IPS DF 4.7 (cell line): ENCODE results near the gene EML6.
"Not testable (repeated sequence)": the region's sequence is repeated elsewhere in the genome, so short reads cannot be mapped to it uniquely, and the experiment has no call there.

Source experiments
- DNase-seq: peaks from one replicate; pipeline ENCODE4 v3.0.0-alpha.2; 2013; ENCODE audit warnings: low spot score; ENCODE audit errors: extremely low read depth

The EML6 gene

DNA sequence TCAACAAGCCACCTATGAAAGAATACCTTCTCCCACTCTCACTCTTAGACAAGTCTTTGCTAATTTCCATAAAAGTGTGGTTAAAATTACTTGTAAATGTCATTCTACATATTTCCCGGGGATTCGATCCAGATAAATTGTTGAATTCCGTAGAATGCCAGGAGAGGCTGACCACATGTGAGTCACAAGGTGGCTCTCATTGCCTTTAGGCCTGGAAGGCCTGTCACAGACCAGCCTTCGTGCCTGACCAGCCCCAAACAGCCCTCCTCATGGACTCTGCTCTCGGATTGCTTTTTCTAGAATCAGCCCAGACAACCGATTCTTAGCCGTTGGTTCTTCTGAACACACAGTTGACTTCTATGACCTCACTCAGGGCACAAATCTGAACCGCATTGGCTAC lies 240.8 kb downstream of the EML6 start:
- DNase-seq: no peak

DNA sequence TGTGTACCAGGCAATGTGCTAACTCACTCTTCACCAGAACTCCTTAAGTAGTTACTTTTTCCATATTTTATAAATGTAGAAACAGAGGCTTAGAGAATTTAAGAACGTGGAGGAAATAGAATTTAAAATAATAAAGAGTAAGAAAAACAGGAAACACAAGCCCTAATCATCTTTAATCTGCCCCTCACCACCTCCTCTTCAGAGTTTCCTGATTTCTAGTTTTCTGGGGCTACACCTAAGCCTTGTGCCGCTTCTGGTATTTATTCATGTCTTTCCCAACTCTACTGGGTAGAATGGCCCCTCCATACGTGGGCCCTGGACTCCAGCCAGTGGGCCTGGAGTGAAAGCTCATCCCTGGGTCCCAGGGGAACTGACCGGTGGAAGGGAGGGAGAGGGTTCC lies 241.4 kb downstream of the EML6 start:
- DNase-seq: no peak

DNA sequence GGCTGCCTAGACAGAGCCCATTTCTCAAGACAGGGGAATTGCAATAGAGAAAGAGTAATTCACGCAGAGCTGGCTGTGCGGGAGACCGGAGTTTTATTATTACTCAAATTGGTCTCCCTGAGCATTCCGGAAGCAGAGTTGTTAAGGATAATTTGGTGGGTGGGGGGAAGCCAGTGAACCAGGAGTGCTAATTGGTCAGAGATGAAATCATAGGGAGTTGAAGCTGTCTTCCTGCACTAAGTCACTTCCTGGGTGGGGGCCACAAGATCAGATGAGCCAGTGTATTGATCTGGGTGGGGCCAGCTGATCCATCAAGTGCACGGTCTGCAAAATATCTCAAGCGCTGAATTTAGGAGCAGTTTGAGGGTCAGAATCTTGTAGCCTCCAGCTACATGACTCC lies 242.0 kb downstream of the EML6 start:
- DNase-seq: no peak

DNA sequence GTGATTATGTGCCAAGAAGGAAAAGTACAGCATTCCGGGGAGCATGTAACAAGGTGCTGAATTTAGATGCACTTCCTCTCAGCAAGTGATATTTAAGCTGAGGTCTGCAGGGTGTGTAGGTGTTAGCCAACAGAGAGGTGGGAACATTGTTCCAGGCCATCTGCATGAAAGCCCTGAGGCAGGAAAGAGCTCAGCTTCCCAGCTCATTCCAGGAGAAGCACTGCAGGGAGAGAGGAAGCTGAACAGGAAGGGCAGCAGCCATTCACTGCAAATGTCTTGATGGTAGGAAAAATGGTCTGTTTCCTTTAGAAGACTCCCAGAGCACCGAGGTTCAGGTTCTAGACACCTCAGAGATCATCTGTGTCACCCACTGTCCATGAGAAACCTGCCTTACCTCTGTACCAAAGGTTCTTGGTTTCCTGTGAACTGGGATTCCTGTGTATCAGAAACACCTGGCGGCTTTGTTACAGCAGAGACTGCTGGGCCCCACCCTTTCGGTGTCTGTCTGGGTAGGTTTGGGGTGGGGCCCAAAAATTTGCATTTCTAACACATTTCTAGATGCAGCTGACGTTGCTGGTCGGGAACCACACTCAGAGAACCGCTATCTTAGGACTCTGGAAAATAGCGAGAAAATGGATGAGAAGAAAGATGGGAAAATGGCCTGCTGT lies 242.8 kb downstream of the EML6 start:
- no peak for DNase-seq

DNA sequence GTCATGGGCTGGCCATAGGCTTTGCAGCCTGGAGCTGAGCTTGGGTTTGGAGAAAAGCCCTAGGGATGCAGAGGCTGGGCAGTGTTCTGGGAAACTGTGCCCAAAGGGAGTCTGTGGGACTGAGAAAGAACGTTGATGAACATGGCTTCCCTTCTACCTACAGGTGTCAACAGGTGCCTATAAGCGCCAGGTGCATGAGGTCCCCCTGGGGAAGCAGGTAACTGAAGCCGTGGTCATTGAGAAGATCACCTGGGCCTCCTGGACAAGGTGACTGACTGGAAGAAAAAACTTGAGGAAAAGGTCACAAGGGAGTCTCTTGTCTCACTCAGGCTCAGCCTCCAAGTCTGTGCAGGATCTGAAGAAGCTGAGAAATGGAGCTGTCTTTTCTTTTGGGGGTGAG lies 243.4 kb downstream of the EML6 start:
- DNase-seq: no peak

DNA sequence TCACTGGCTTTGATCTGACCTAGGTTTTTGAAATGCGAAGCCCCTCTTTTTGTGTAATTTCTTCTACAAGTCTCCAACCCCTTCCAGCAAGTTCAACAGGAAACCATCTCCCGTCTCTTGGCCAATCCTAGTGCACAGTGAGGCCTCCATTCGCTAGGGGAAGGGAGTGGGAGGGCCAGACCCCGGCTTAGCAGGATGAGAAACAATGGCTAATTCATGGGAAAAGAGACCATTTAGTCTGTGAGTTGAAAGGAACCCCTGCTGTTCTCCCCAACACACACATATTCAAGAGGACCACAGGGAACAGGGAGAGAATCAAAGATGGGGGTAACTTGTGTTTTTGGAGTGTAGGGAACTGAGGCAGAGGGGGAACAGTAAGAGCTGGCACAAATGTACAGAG lies 243.8 kb downstream of the EML6 start:
- no peak for DNase-seq

DNA sequence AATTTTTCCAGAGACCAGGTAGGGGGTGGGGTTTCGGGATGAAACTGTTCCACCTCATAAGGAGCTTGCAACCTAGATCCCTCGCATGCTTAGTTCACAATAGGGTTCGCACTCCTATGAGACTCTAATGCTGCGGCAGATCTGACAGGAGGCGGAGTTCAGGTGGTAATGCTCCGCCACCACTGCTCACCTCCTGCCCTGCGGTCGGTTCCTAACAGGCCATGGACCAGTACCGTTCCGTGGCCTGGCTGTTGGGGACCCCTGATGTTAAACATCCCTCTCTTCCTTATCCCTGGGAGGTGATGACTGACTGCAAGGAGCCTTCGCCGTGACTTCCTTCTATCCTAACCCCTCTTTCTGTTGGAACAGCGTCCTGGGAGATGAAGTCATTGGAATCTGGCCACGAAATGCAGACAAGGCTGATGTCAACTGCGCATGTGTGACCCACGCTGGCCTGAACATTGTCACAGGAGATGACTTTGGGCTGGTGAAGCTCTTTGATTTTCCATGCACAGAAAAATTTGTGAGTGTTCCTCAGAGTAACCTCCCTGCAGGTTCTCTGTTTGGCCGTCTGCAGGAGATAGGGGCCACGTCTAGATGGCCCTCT lies 244.4 kb downstream of the EML6 start:
- DNase-seq: no peak

DNA sequence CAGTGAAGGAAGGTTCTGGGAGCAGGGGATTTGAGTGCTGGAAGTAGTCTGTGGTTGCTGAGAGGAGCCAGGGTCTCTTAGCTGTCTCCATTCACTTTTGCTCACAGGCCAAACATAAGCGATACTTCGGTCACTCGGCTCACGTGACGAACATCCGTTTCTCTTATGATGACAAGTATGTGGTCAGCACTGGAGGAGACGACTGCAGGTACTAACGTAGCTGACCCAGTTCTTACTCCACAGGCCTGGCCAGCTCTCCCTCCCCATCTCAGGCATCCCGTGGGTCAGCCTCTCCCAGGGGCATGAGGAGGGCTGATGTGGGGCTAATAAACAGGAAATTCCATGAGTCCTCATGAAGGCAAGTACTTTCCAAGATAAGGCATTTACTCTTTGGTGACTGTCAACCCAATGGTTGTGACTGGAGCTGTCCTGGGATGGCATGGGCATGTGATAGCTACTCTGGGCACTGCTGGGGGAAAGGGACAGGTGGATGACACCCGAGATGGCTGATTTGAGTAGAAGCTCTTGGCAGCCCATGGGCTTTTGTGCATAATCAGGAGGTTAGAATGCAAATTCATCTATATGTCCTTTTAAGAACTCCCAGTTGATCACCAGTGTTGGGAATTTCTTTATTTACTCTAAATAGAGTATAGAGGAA lies 245.2 kb downstream of the EML6 start:
- DNase-seq: no peak

DNA sequence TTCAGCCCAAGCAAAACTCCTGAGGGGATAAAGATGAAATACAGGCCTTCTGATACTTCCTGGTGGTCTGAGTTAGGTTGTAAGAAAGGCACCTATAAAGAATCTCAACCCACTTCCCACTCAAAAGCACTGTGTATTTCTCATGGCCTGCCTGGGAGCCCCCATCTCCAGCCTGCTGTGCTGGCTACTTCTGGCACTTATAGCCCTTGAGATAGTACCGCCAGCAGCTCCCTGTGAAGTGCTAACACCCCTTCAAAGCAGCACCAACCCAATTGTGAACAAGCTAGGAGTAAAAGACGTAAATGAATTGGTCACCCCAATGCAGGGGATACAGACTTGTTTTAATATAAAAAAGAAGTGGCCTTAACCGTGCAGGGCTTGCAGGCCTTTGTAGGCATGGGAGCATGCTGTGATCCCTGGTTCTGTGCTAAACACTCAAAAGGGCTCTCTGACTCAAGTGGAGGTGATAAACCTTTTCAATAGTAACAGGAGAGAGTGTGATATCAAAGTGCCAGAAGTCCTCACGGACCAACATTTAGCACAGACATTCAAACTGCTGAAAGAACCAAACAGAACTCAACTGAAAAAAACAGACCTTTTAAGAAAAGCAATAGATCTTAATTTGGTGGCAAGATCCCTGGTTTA lies 246.0 kb downstream of the EML6 start:
- DNase-seq: no peak

DNA sequence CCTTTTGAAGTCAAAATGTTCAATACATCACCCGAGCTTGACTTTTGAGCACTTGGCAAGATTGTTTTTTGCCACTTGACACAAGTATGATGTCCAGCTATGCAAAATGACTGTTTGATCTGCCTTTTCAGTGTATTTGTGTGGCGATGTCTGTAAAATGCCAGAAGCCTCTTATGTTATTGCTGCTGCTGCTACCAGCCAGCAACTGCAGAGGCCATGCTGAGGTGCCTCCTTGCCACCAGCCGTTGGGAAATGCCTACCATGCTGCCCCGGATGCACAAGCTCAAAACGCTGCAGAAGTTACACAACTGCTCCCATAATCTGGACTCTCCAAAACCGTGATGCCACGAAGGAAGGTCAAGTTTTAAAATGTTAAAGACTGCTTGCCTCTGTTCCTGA lies 246.5 kb downstream of the EML6 start:
- DNase-seq: no peak

DNA sequence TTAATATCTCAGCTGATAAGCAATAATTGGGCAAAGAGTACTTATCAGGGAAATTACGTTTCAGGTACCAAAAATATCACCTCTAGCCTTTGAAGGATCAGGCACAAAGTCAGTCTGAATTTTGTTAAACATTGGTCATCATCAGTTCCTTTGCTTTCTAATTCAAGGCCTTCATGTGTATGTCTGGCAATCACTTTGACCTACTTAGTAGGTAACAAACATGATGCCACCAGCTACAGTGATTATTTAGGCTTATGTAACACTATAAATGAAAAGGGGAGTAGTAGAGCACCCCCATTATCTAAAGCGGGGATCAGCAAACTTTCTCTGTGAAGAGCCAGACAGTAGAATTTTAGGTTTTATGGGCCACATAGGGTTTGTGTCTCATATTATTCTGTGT lies 251.7 kb downstream of the EML6 start:
- no peak for DNase-seq

DNA sequence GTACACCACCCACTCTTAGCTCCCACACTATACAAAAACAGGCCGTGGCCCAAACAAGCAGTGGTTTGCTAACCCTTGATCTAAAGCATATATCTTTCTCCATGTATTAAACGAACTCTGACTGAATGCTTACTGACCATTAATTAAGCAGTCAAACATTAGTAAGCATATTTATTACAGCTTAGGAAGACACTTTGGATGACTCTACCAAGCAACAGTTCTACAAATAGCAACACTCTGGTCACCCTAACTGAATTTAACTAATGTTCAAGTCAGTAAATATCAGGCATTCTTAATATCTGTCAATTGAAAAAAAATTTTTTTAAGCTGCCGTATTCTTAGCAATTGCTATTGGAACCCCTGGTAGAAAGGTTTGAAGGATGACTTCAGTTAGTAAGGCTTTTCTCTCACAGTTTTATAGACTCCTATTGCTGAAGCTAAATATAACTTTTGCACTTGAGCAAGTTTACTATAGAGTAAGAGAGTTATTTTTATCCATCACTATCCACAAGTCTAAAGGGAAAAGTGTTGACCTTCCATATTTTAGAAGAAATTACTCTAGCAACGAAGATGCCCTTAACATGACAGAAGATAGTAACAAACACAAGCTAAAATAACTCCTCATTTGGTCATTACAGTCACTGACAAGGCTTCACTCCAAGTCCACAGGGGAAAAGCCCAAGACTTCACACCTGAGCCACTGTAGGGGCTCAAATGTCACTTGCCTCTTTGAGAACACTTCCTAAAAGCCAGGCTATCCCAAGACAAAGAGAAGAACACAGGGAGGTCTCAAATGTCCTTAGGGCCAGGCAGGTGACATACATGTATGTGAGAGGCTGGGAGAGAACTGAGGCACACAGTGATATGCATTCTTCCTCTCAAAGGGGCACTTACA lies 252.4 kb downstream of the EML6 start:
- no peak for DNase-seq

DNA sequence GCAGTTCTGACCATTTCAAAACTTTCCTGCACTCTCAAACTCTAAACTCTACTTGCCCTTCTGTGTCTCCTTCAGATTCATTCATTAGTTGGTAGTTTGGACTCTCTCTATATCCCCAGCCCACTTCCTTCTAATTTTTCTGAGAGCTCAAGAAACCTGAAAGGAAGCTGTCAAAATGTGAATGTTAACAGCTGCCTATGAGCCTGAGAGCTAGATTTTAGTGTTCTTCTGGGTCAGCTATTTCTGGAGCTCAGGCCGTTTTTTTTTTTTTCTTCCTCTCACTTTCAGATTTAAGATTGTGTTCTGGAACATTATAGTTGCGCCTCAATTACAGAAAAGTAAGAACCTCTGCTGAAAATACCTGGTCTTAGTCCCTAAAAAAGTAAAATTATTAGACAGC lies 253.7 kb downstream of the EML6 start:
- DNase-seq: no peak

DNA sequence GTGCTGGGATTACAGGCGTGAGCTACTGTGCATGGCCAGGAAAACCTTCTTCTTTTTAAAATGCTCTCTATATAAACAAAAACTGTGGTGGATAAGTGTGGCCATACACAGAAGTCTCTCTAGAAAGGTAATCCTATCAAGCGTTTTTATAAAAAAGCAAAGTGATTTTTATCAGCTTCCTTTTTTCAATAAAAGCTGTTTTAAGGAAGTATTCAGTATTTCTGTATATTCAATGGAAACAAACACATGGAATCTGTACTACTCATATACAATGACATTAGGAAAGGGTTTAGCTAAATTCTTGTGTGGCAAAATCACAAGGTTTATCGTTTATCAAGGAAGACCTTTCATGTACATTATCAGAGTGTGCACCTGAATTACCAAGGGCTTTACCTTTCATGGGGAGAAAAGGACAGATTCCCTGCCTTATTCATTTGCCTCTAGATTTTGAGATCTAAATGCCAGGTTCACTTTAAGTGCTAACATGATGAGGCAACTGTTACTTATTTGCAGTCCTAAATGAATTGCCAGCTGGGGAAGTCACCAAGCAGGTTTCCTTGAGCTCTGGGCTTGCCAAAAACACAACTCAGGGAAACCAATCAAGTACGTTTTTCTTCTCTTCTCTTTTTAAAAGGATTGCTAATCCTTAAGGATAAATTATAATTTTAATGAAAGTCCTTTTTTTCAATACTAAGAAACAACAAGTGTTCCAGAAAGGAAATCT lies 256.0 kb downstream of the EML6 start:
- DNase-seq: no peak

DNA sequence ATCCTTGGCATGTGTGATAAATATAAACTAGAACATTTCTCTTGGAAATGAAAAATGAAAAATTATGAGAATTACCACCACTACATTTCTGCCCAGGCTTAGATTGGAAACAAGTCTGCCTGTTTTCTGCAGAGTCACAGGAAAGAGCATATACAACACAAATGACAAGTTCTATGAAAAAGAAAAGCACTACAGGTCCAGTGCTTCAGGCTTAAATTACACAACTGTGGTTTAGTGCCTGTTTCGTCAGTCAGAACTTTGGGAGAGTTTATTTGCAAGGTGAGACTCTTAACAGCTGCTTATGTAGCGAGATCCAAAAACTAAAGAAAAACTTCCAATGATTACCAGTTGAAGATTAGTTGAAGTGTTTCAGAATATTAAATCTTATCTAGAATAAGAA lies 257.9 kb downstream of the EML6 start:
- DNase-seq: no peak

DNA sequence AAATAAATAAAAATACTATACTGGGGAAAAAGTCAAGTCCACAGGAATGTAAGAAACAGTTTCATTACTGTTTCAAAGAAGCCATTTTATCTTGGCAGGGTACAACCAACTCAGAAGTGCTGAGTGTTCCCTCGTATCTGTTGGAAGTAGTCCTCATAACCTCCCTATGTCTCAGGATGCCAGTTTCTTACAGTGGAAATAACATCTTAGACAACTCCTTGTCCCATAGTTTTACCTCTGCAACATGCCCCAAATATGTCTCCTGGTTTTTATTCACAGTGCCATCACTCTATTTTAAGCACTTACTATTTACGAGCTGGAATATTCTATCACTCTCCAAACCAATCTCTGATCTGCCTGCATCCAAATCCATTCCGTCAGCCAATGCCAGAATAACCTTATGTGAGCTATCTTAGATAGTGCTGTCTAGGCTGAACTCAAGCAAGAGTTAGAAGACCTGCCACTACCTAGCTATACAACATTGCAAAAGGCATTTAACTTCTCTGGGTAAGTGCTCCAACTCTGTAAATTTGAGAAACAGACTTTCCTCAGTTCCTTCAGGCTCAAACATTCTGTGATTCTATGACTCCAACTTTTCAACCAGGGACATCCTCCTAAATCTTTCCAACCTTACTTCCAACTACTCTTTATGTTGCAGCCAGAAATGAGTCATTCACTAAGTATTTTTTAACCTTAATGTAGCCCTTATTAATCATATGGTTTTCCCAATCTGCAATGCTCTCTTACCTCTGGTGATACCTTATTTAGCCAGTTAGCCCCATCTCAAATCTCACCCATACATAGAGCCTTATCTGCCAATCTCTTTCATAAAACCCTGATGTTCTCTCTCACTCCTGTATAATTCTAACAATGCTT lies 260.1 kb downstream of the EML6 start:
- no peak for DNase-seq

DNA sequence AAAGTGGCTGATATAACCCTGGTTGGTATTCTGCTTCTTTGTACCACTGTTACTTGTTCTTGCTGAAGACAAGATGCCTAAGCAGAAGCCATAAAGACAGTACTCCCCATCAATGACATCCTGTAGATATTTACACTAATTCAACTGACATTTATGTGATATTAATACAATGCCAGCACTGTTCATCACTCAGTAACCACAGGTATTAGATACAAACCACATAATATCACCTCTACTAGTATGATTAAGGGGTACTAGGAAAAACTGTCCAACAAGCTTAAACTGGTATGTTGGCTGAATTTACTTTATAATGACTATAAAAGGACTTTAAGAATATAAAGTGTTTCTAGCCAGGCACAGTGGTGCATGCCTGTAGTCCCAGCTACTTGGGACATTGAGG lies 261.0 kb downstream of the EML6 start:
- DNase-seq: no peak

DNA sequence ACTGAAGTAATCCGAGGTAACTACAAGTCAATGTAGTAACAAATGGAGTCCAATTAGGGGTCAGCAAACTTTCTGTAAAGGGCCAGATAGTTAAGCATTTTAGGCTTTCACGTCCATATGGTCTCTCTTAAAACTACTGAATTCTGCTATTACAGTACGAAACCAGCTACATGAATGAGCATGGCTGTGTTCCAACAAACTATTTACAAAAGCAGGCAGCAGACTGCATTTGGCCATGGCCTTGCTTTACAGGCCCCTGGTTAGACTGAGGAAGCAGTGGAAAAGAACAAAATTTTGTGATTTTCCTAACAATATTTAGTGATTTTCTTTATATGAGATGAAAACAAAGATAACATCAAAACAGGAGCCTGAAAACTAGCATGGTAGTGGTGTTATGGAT lies 262.8 kb downstream of the EML6 start:
- no peak for DNase-seq

DNA sequence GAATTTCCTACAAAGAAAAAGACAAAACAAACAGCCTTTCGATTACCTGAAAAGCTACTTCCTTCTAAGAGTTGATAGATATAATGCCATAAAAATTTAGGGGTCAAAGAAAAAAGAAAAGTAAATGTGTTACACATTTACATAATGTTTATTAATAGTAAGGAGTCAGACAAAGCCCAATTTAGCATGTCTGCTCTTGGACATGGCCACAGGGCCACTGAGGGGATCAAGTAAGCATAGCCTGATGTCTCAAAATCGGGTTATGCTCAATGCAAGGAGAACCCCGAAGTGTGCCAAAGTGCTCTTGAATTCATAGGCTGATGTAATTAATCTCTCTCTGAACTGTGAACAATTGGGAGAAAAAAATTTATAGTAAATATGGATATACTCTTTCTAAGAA lies 265.1 kb downstream of the EML6 start:
- DNase-seq: no peak

DNA sequence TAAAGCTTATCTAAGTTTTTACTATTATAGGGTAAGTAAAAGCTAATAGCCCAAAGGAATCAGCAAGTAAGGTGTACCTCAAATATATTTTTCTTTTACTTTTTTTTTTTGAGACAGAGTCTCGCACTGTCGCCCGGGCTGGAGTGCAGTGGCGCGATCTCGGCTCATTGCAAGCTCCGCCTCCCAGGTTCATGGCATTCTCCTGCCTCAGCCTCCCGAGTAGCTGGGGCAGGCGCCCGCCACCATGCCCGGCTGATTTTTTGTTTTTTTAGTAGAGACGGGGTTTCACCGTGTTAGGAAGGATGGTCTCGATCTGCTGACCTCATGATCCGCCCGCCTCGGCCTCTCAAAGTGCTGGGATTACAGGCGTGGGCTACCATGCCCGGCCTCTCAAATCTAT lies 267.2 kb downstream of the EML6 start:
- not testable (repeated sequence) for DNase-seq
